Measurements from ENCODE around the gene KRT23. TPM values are rescaled to one million over a fixed set of nuclear protein-coding genes. Genes with fewer than 3 reads are reported as not detected.
A peak's percentile ranks its signal among the peaks of the same experiment; 100 is the strongest.

The KRT23 gene
- total RNA-seq, 1 experiment from 2014 or later = 0.07 TPM

DNA sequence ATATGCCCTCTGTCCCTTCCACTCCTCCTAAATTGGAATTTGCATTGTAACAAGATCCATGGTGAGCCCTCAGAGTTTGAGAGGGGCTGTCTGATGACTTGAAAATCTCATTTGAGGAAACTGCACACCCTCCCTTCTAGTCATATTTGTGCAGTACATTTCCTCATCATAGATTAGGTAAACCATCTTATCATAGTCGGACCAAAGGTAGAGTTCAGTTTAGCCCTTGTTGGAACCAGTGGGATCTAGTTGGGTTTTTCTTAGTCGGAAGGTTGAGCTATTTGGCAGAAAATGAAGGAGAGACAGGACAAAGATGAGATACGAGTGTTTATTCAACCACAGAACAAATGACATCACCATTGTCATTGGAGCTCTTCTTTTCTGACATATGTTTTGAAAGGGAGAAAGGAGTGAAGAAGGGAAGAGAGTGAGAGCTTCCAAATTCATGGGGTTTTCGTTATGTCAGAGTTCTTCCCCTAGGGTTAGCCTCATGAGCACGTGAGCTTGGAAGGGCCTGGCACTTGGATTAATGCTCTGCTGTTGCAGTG, 36.6 kb downstream of the KRT23 start:
- Histone ChIP-seq H3K27me3 (no peaks in the 10 kb centered on the region), H3K36me3 (no peaks in the 10 kb centered on the region), H3K9me3 (no peaks in the 10 kb centered on the region), H3K4me3 (no peak overlapping the region)
- DNase-seq = no peak

DNA sequence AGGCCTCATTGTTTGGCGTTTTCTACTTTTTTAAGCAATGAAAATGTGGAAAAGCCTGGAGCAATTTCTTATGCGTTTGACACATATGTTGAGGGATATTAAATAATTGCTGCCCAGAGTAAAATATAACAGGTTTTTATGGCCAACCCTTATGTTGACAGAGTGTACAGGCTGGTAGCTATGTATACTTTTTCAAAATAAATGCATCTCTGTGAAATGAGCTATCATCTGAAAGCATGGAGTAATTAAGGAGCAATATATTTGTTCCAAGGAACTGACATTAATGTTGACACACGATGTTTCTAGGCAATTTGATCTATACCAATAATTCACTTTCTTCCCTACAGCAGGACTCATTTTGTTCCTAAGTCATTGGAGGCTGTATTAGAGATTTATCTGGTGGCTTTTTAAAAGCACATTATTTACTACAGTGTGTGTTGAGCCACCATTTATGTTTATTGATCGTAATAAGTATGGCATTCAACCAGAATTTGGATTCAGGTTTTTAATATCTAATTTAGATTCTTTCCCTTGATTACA, 40.5 kb downstream of the KRT23 start:
- no peak overlapping the region for H3K4me3 ChIP-seq
- no peaks in the 10 kb centered on the region for H3K27me3 ChIP-seq
- no peaks in the 10 kb centered on the region for H3K36me3 ChIP-seq
- H3K9me3 ChIP-seq = no peaks in the 10 kb centered on the region
- no peak for DNase-seq

DNA sequence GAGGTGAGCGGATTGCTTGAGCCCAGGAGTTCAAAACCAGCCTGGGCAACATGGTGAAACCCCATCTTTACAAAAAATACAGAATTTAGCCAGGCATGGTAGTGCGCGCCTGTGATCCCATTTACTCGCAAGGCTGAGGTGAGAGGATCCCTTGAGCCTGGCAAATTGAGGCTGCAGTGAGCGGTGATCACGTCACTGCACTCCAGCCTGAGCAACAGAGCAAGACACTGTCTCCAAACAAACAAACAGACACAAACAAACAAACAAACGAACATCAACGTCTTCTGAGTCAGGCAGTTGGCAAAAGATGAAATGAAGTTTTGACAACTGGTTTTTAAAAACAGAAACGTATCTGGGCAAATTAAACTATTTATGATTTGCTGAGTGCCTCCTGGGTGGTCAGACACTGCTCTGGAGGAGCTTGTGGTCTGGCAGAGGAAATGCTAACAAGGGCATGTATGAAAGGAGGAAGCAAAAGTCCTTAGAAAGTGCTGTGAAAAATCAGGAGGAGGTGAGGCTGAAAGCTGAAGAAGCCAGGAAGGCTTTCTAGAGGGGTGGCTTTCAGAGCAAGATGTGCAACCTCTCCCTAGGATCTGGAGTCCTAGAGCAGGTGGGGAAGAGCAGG, 42.2 kb downstream of the KRT23 start:
- H3K27me3 ChIP-seq = no peaks in the 10 kb centered on the region
- DNase-seq = no peak

DNA sequence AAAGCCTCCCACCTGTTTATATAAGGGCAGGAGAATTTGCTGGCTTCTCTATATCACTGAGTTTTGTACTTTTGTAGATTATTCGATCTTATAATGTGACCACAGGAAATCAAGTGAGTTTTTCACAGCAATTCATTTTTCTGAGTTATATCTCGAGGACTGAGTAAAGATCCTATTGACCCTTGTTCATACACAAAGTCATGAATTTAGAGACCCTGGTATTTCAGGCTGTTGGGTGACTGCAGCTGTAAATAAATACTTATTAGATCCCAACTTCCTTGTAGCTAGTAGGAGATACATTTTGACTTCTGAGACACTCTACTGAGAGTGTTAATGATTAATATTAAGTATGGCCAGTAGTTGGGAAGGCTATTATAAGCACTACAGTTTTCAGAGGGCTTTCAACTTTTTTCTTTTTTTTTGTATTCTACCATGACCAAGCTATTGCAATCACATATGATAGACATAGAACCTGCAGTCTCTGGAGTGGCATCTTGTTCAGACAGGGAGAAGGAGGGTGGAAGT, 49.2 kb downstream of the KRT23 start:
- DNase-seq = no peak
- Histone ChIP-seq H3K27me3 (no peaks in the 10 kb centered on the region), H3K4me3 (no peak overlapping the region), H3K9me3 (no peaks in the 10 kb centered on the region), H3K36me3 (no peaks in the 10 kb centered on the region)

More for the DNA sequence above, 42.2 kb downstream of the KRT23 start:
- no peaks in the 10 kb centered on the region for H3K9me3 ChIP-seq
- no peaks in the 10 kb centered on the region for H3K36me3 ChIP-seq
- no peak overlapping the region for H3K4me3 ChIP-seq

DNA sequence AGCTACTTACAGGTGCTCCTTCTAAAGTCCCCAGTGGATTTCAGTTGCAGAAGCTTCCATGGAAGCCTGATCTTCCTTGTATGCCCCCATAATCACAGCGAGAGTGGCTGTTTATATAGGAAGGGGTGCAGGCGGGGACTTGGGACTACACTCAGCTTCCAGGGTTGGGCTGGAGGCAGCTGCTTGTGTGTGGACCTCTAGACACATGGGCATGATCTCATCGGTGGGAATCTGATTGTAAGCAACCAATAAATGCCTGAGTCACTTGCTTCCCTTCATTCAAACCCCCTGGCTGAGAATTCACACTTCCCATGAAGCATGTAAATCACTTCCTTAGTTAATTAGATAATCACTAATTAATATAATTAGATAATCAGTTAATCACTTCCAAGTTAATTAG, 51.4 kb downstream of the KRT23 start:
- Histone ChIP-seq H3K27me3 (no peaks in the 10 kb centered on the region), H3K9me3 (no peaks in the 10 kb centered on the region), H3K4me3 (no peak overlapping the region), H3K36me3 (no peaks in the 10 kb centered on the region)
- peak; percentile 42 for DNase-seq

DNA sequence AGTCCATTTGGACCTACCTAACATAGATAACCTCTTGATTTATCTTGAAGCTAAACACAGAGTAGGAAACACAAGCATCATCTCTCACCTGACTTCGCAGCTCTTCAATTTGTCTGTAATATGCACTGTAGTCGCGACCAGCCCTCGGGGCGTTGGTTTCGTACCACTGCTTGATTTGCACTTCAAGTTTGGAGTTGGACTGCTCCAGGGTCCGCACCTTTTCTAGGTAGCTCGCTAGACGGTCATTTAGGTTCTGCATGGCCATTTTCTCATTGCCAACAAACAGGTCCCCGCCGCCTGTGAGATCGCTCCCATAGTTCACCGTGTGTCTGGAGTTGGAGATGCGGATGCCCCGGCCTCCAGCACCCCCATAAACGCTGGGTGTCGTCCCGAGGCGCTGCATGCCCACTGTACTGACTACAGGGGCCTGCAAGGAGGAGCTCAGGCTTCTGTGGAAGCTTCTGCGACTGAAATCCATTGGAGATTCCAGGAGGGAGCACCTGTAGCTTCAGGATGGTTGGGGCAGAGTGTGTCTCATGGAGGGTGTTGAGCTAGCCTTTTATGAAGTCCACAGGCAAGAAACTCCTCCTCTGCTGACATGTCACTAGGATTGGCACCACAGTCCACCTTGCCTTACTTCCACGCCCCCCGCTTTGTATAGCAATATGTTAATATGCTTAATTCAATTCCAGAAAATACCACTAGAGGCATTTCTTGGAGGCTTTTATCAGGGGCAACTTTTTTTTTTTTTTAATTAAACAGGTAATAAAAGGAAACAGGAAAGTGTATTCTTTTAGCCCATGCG, 52.5 kb downstream of the KRT23 start, which contains the start of gene KRT20:
TSS of gene KRT20 (minus strand) at position 535 of the 805 bp plus-strand sequence. CDS start at position 478, 57 bp downstream.
- Histone ChIP-seq H3K27me3 (no peaks in the 10 kb centered on the region), H3K9me3 (no peaks in the 10 kb centered on the region), H3K36me3 (no peaks in the 10 kb centered on the region), H3K4me3 (no peak within 1 kb of the TSS)
- DNase-seq = no peak

DNA sequence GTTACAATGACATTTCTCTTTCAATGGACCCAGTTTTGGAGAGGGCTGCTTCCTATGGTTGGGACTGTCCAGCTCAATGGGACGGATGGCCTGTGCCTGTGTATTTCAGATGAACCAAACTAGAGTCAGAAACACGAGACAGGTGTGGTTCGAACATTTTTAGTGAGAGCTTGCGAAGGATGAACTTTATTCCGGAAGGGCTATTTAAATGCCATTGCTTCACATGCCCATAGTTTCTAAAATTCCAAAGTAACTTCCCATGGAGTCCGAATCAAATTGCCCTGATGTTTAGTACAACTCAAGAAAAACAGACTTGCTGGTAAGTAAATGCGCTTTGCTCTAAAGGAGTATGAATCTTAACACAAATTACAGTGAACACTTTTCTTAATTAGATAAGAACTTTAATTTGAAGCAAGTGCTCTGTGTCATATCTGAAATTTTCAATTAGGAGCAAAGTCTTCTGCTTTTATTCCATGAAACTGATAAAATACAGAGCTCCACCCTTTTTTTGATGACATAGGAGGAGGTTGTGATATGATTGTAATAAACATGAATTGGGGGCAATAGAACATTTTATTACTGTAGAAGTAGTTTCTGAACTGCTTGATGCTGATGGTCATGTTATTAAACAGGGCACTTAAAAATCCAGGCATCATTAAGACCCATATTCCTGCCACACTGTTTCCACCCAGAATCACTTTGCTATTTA, 53.7 kb downstream of the KRT23 start:
- no peaks in the 10 kb centered on the region for H3K36me3 ChIP-seq
- no peaks in the 10 kb centered on the region for H3K27me3 ChIP-seq
- H3K9me3 ChIP-seq = no peaks in the 10 kb centered on the region
- no peak for DNase-seq
- no peak overlapping the region for H3K4me3 ChIP-seq

DNA sequence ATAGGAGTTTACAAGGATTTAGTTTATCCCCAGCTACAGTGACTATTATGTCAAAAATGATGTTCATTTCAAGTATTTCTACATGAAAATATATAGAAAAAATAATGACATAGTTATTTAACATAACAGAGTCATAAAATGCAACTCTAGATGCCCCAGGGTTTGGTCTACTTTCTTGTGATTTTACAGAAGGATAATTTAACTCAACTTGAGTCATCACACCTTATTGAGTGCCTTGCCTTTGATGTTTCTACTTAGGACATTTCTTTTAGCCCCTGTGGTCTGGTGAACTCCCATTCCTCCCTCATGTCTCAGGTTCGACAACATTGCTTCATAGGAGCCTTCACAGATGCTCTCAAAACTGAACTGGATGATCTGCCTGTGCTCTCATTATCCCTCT, 54.4 kb downstream of the KRT23 start:
- H3K4me3 ChIP-seq = no peak overlapping the region
- H3K9me3 ChIP-seq = no peaks in the 10 kb centered on the region
- H3K27me3 ChIP-seq = no peaks in the 10 kb centered on the region
- DNase-seq = no peak
- no peaks in the 10 kb centered on the region for H3K36me3 ChIP-seq

DNA sequence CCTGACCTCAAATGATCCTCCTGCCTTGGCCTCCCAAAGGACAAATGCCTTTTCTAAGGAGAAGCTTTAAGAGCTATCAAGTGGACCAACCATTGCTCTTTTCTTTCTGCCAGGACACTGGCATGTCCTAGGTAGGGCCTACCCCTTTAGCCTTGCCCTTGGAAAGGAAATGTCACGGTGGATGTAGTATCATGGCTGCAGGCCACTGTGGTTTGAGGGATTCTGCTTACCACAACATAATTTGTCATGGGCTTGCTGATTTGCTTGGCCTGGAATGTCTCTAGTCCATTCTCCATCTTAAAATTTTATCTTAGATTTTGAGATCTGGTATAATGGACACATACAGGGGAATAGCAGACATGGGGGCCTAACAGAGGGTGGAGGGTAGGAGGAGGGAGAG, 58.4 kb downstream of the KRT23 start:
- DNase-seq = no peak

DNA sequence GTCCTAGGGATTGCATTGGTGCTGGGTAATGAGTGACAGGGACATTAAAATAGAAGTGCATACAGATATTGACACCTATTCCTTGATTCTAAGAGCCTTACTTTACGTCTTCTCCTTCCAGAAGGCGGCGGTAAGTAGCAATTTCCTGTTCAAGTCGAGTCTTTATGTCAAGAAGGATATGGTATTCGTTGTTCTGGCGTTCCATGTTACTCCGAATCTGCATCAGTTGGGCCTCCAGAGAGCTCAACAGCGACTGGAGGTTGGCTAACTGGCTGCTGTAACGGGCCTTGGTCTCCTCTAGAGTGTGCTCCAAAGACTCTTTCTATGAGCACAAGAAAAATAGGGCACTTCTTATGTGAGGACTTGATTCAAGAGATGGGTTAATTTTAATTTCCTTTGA, 59.4 kb downstream of the KRT23 start:
- Histone ChIP-seq H3K36me3 (no peaks in the 10 kb centered on the region), H3K4me3 (no peak overlapping the region)
- no peak for DNase-seq

More for the DNA sequence above, 58.4 kb downstream of the KRT23 start:
- Histone ChIP-seq H3K9me3 (no peaks in the 10 kb centered on the region), H3K4me3 (no peak overlapping the region), H3K36me3 (no peaks in the 10 kb centered on the region), H3K27me3 (no peaks in the 10 kb centered on the region)

DNA sequence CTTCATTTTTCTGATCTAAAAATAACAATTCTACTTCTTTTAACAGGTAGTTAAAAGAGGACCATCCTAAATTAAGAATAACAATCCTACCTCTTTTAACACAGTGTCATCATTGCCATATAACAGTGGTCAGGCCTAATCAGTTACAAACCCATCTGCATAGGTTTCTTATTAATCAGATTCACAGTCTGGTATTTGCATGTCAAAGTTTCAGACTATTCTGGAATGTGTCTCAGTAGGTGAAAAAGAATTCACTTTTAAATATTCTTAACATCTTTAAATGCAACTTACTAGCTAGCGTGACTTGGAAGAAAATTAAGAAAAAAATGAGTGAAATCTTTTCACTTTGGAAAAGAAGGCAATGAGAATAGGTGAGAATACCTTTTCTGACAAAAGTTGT, 63.6 kb downstream of the KRT23 start:
- H3K4me3 ChIP-seq = no peak overlapping the region
- H3K36me3 ChIP-seq = no peaks in the 10 kb centered on the region
- DNase-seq = no peak
- H3K27me3 ChIP-seq = no peaks in the 10 kb centered on the region
- H3K9me3 ChIP-seq = no peaks in the 10 kb centered on the region; the same call in 1 of the 2 replicates

More for the DNA sequence above, 59.4 kb downstream of the KRT23 start:
- Histone ChIP-seq H3K27me3 (no peaks in the 10 kb centered on the region), H3K9me3 (no peaks in the 10 kb centered on the region; the same call in 1 of the 2 replicates)

DNA sequence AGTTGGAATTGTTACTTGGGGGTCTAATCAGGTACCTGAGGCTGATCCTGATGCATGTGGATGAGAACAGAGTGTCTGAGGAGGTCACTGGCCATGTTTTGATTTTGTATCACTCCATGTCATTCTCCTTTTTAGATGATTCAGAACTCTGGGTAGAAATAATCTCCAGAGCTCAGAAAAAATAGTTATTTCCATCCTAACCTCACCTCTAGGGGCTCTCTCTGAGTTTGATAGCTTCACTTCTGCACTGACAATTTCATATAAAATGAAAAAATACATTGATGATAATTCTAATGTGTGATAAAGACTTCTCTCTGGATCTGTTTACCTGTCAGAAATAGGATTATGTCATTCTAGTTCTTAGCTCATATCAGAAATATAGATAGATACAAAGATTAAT, 64.2 kb downstream of the KRT23 start:
- no peak overlapping the region for H3K4me3 ChIP-seq
- DNase-seq = no peak
- H3K27me3 ChIP-seq = no peaks in the 10 kb centered on the region
- H3K36me3 ChIP-seq = no peaks in the 10 kb centered on the region
- H3K9me3 ChIP-seq = no peaks in the 10 kb centered on the region; the same call in 1 of the 2 replicates

Other genes with a start within 250 kb of the KRT23 start
- not detected in 2 replicates for gene KRT24, start 233.9 kb downstream of the KRT23 start, total RNA-seq (2014; rRNA removed; shearing (Covaris generic); ENCODE audit: low replicate concordance)
- not detected in 2 replicates for gene KRT25, start 182.3 kb downstream of the KRT23 start, total RNA-seq (2014; rRNA removed; shearing (Covaris generic); ENCODE audit: low replicate concordance)
- not detected in 2 replicates for gene KRT26, start 165.4 kb downstream of the KRT23 start, total RNA-seq (2014; rRNA removed; shearing (Covaris generic); ENCODE audit: low replicate concordance)
- gene KRT27, start 155.1 kb downstream of the KRT23 start, total RNA-seq (2014; rRNA removed; shearing (Covaris generic); ENCODE audit: low replicate concordance) = not detected in 2 replicates
- not detected in 2 replicates for gene KRT28, start 137.7 kb downstream of the KRT23 start, total RNA-seq (2014; rRNA removed; shearing (Covaris generic); ENCODE audit: low replicate concordance)
- 48.4 and 70.6 TPM in 2 replicates for gene KRT10, start 115.0 kb downstream of the KRT23 start, total RNA-seq (2014; rRNA removed; shearing (Covaris generic); ENCODE audit: low replicate concordance)
- gene KRT12, start 70.4 kb downstream of the KRT23 start, total RNA-seq (2014; rRNA removed; shearing (Covaris generic); ENCODE audit: low replicate concordance) = not detected in 2 replicates
- not detected in 2 replicates for gene KRT20, start 52.4 kb downstream of the KRT23 start, total RNA-seq (2014; rRNA removed; shearing (Covaris generic); ENCODE audit: low replicate concordance)
- gene KRT39, start 29.3 kb upstream of the KRT23 start, total RNA-seq (2014; rRNA removed; shearing (Covaris generic); ENCODE audit: low replicate concordance) = not detected in 2 replicates
- gene KRT40, start 46.7 kb upstream of the KRT23 start, total RNA-seq (2014; rRNA removed; shearing (Covaris generic); ENCODE audit: low replicate concordance) = not detected in 2 replicates
- gene KRTAP3-3, start 56.5 kb upstream of the KRT23 start, total RNA-seq (2014; rRNA removed; shearing (Covaris generic); ENCODE audit: low replicate concordance) = not detected in 2 replicates
- not detected in 2 replicates for gene KRTAP3-2, start 62.3 kb upstream of the KRT23 start, total RNA-seq (2014; rRNA removed; shearing (Covaris generic); ENCODE audit: low replicate concordance)
- gene KRTAP3-1, start 71.5 kb upstream of the KRT23 start, total RNA-seq (2014; rRNA removed; shearing (Covaris generic); ENCODE audit: low replicate concordance) = not detected in 2 replicates
- gene KRTAP1-5, start 89.6 kb upstream of the KRT23 start, total RNA-seq (2014; rRNA removed; shearing (Covaris generic); ENCODE audit: low replicate concordance) = 1.2 and 3.2 TPM in 2 replicates
- not detected in 2 replicates for gene KRTAP1-4, start 92.5 kb upstream of the KRT23 start, total RNA-seq (2014; rRNA removed; shearing (Covaris generic); ENCODE audit: low replicate concordance)
- gene KRTAP1-3, start 97.2 kb upstream of the KRT23 start, total RNA-seq (2014; rRNA removed; shearing (Covaris generic); ENCODE audit: low replicate concordance) = not detected in 2 replicates
- gene KRTAP1-1, start 103.8 kb upstream of the KRT23 start, total RNA-seq (2014; rRNA removed; shearing (Covaris generic); ENCODE audit: low replicate concordance) = 0.33 TPM in 1 of 2 replicates, not detected in the other
- gene KRTAP2-1, start 109.7 kb upstream of the KRT23 start, total RNA-seq (2014; rRNA removed; shearing (Covaris generic); ENCODE audit: low replicate concordance) = not detected in 2 replicates
- gene KRTAP2-2, start 117.6 kb upstream of the KRT23 start, total RNA-seq (2014; rRNA removed; shearing (Covaris generic); ENCODE audit: low replicate concordance) = not detected in 2 replicates
- gene KRTAP2-3, start 122.5 kb upstream of the KRT23 start, total RNA-seq (2014; rRNA removed; shearing (Covaris generic); ENCODE audit: low replicate concordance) = 0.33 TPM in 1 of 2 replicates, not detected in the other
- gene KRTAP2-4, start 128.2 kb upstream of the KRT23 start, total RNA-seq (2014; rRNA removed; shearing (Covaris generic); ENCODE audit: low replicate concordance) = not detected in 2 replicates
- gene KRTAP4-7, start 146.5 kb upstream of the KRT23 start, total RNA-seq (2014; rRNA removed; shearing (Covaris generic); ENCODE audit: low replicate concordance) = not detected in 2 replicates
- not detected in 2 replicates for gene KRTAP4-8, start 160.5 kb upstream of the KRT23 start, total RNA-seq (2014; rRNA removed; shearing (Covaris generic); ENCODE audit: low replicate concordance)
- not detected in 2 replicates for gene KRTAP4-16, start 164.6 kb upstream of the KRT23 start, total RNA-seq (2014; rRNA removed; shearing (Covaris generic); ENCODE audit: low replicate concordance)
- not detected in 2 replicates for gene KRTAP4-9, start 167.7 kb upstream of the KRT23 start, total RNA-seq (2014; rRNA removed; shearing (Covaris generic); ENCODE audit: low replicate concordance)
- gene KRTAP4-11, start 180.7 kb upstream of the KRT23 start, total RNA-seq (2014; rRNA removed; shearing (Covaris generic); ENCODE audit: low replicate concordance) = not detected in 2 replicates
- not detected in 2 replicates for gene KRTAP4-12, start 186.5 kb upstream of the KRT23 start, total RNA-seq (2014; rRNA removed; shearing (Covaris generic); ENCODE audit: low replicate concordance)
- not detected in 2 replicates for gene KRTAP4-6, start 202.9 kb upstream of the KRT23 start, total RNA-seq (2014; rRNA removed; shearing (Covaris generic); ENCODE audit: low replicate concordance)
- gene KRTAP4-5, start 212.2 kb upstream of the KRT23 start, total RNA-seq (2014; rRNA removed; shearing (Covaris generic); ENCODE audit: low replicate concordance) = not detected in 2 replicates
- gene KRTAP4-4, start 223.1 kb upstream of the KRT23 start, total RNA-seq (2014; rRNA removed; shearing (Covaris generic); ENCODE audit: low replicate concordance) = not detected in 2 replicates
- gene KRTAP4-3, start 230.6 kb upstream of the KRT23 start, total RNA-seq (2014; rRNA removed; shearing (Covaris generic); ENCODE audit: low replicate concordance) = not detected in 2 replicates
- not detected in 2 replicates for gene KRTAP4-2, start 240.6 kb upstream of the KRT23 start, total RNA-seq (2014; rRNA removed; shearing (Covaris generic); ENCODE audit: low replicate concordance)
- not detected in 2 replicates for gene KRTAP4-1, start 247.3 kb upstream of the KRT23 start, total RNA-seq (2014; rRNA removed; shearing (Covaris generic); ENCODE audit: low replicate concordance)

Data from MG63 (cell line).